ENCODE results near the gene TRIM8. TPM values are rescaled to one million over a fixed set of nuclear protein-coding genes. Genes with fewer than 3 reads are reported as not detected.

Gene TRIM8
- total and polyA plus RNA-seq, 2 of the 4 experiments (the other 2 are of a cell fraction) = 25.5 to 126 TPM

GRCh38 chr10:102624751-102625645 is 19.3 kb upstream of the TRIM8 start (continued):
- TF ChIP-seq ELK1 (IDR thresholded peaks at IDR 0.05; ENCODE audit: borderline replicate concordance, low read depth, low read length) (no peak), BHLHE40 (IDR thresholded peaks at IDR 0.05; ENCODE audit: low read depth, low read length) (no peak)
